GM21367 (cell line): ENCODE data around the gene MIAT.

Experiments
- ATAC-seq: cut with Tn5 transposase; IDR thresholded peaks from one replicate; pipeline ENCODE4 v1.9.1; 2021; ENCODE audit not compliant: unreplicated experiment

MIAT gene

GRCh38 chr22:26724414-26724813 is 67.0 kb downstream of the MIAT start:
- no peak for ATAC-seq

- ATAC-seq, result no peak
These were observed 67.8 kb downstream of the MIAT start for GRCh38 chr22:26725012-26725676.
